GM18502 (cell line): ENCODE data around the gene SLC8A1.

ENCODE experiments used
- ATAC-seq: cut with Tn5 transposase; IDR thresholded peaks from one replicate; pipeline ENCODE4 v1.9.1; 2021; ENCODE audit warnings: mild to moderate bottlenecking; ENCODE audit not compliant: unreplicated experiment, poor library complexity

The SLC8A1 gene

GRCh38 chr2:40463112-40463511 lies 11.2 kb upstream of the SLC8A1 start:
- no peak for ATAC-seq

- ATAC-seq: no peak
Observed at GRCh38 chr2:40458271-40458794, 6.4 kb upstream of the SLC8A1 start.

GRCh38 chr2:40457837-40458236 lies 5.9 kb upstream of the SLC8A1 start:
- ATAC-seq: no peak

GRCh38 chr2:40457366-40457765 lies 5.5 kb upstream of the SLC8A1 start:
- no peak for ATAC-seq

GRCh38 chr2:40456926-40457325 lies 5.0 kb upstream of the SLC8A1 start:
- ATAC-seq: no peak

- no peak for ATAC-seq
Observed at GRCh38 chr2:40455661-40456060, 3.8 kb upstream of the SLC8A1 start.

GRCh38 chr2:40454321-40454720 lies 2.4 kb upstream of the SLC8A1 start:
- ATAC-seq: no peak

- no peak for ATAC-seq
Observed at GRCh38 chr2:40452786-40453185, 896 bp upstream of the SLC8A1 start.

GRCh38 chr2:40450796-40451430 lies 977 bp downstream of the SLC8A1 start:
- no peak for ATAC-seq

GRCh38 chr2:40450066-40450795 lies 1.7 kb downstream of the SLC8A1 start:
- ATAC-seq: no peak

- peak; percentile 45 for ATAC-seq
Observed at GRCh38 chr2:40448476-40449079, 3.3 kb downstream of the SLC8A1 start.

GRCh38 chr2:40445467-40445866 lies 6.4 kb downstream of the SLC8A1 start:
- no peak for ATAC-seq

- ATAC-seq: no peak
Observed at GRCh38 chr2:40440835-40441234, 11.1 kb downstream of the SLC8A1 start.

- ATAC-seq: no peak
Observed at GRCh38 chr2:40439473-40439872, 12.4 kb downstream of the SLC8A1 start.

GRCh38 chr2:40436093-40436475 lies 15.8 kb downstream of the SLC8A1 start:
- no peak for ATAC-seq

GRCh38 chr2:40435426-40436092 lies 16.3 kb downstream of the SLC8A1 start:
- ATAC-seq: no peak

GRCh38 chr2:40434731-40435271 lies 17.1 kb downstream of the SLC8A1 start:
- ATAC-seq: no peak

GRCh38 chr2:40433736-40434135 lies 18.2 kb downstream of the SLC8A1 start:
- ATAC-seq: no peak

GRCh38 chr2:40432921-40433483 lies 18.9 kb downstream of the SLC8A1 start:
- ATAC-seq: no peak

GRCh38 chr2:40431600-40431955 lies 20.3 kb downstream of the SLC8A1 start:
- no peak for ATAC-seq
